ENCODE results near the gene ZPLD1.

DNA sequence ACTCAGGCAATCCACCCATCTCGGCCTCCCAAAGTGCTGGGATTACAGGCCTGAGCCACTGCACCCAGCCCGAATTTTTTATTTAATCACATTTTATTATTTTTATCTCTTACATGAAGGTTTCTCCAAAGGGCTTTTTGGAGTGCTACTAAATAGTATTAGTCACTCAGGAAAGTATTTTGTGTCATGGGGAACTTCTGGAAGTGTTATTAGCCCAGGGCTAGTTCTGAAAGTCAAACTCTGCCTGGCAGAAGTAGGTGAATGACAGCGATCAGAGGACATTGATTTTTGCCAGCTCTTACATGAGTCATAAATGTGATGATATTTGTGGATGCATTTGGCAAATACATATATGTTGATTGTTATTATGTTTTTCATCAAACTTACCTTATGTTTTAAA lies 48.7 kb downstream of the ZPLD1 start:
- TF ChIP-seq POLR2A (IDR thresholded peaks at IDR 0.05) (no peak), EP300 (IDR thresholded peaks at IDR 0.05) (no peak)
- TF ChIP-seq, protein P1, sequence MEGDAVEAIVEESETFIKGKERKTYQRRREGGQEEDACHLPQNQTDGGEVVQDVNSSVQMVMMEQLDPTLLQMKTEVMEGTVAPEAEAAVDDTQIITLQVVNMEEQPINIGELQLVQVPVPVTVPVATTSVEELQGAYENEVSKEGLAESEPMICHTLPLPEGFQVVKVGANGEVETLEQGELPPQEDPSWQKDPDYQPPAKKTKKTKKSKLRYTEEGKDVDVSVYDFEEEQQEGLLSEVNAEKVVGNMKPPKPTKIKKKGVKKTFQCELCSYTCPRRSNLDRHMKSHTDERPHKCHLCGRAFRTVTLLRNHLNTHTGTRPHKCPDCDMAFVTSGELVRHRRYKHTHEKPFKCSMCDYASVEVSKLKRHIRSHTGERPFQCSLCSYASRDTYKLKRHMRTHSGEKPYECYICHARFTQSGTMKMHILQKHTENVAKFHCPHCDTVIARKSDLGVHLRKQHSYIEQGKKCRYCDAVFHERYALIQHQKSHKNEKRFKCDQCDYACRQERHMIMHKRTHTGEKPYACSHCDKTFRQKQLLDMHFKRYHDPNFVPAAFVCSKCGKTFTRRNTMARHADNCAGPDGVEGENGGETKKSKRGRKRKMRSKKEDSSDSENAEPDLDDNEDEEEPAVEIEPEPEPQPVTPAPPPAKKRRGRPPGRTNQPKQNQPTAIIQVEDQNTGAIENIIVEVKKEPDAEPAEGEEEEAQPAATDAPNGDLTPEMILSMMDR (IDR thresholded peaks at IDR 0.05) = no peak
